ENCODE results near the gene PRR19. TPM values are rescaled to one million over a fixed set of nuclear protein-coding genes. Genes with fewer than 3 reads are reported as not detected.
"Not testable (repeated sequence)": the region's sequence is repeated elsewhere in the genome, so short reads cannot be mapped to it uniquely, and the experiment has no call there.

The PRR19 gene
- total RNA-seq, 3 donors from 2014 or later, result 1.0 TPM; not detected in 2

DNA sequence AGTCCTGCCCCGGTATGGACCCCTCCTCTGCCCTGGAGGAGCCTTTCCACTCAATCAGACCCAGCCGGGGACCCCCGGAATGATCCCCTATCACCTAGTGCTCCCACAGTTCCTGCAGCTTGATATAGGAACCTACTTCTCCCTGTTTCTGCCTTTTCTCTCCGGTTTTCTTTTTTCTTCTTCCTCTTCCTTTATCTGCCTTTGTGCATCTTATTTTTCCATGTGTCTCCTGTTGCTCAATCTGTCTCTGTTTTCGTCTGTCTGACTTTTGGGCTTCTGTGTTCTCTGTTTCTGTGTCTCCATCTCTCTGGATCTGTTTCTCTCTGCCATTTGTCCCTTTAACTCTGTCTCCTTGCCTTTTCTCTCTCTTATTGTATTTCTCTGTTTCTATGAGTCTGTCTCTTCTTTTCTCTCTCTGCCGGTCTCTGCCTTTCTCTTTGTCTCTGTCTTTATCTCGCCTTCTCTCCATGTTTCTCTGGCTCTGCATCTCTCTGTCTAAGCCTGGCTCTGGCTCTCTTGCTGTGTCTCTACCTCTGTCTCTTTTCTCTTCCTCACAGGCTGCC is 33.5 kb downstream of the PRR19 start:
- ATAC-seq (no peak), DNase-seq (no peak)
- Histone ChIP-seq H3K4me3 (no peak overlapping the region), H3K4me1 (ENCODE audit: low read depth) (no peaks in the 10 kb centered on the region), H3K9me3 (no peaks in the 10 kb centered on the region), H3K36me3 (ENCODE audit: low read depth) (no peaks in the 10 kb centered on the region)
- TF ChIP-seq, protein P1, sequence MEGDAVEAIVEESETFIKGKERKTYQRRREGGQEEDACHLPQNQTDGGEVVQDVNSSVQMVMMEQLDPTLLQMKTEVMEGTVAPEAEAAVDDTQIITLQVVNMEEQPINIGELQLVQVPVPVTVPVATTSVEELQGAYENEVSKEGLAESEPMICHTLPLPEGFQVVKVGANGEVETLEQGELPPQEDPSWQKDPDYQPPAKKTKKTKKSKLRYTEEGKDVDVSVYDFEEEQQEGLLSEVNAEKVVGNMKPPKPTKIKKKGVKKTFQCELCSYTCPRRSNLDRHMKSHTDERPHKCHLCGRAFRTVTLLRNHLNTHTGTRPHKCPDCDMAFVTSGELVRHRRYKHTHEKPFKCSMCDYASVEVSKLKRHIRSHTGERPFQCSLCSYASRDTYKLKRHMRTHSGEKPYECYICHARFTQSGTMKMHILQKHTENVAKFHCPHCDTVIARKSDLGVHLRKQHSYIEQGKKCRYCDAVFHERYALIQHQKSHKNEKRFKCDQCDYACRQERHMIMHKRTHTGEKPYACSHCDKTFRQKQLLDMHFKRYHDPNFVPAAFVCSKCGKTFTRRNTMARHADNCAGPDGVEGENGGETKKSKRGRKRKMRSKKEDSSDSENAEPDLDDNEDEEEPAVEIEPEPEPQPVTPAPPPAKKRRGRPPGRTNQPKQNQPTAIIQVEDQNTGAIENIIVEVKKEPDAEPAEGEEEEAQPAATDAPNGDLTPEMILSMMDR (IDR thresholded peaks at IDR 0.05), result no peak
- intact Hi-C loops (cut with DNase I, micrococcal nuclease), result no loop called here

DNA sequence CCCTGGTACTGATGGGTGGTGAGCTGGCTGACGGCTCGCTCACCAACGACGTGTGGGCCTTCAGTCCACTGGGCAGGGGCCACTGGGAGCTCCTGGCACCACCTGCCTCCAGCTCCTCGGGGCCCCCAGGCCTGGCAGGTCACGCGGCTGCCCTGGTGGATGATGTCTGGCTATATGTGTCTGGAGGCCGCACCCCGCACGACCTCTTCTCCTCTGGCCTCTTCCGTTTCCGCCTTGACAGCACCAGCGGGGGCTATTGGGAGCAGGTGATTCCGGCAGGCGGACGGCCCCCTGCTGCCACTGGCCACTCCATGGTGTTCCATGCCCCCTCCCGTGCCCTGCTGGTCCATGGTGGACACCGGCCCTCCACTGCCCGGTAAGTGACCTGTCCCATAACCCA is 34.0 kb downstream of the PRR19 start:
- TF ChIP-seq, protein P1 (IDR thresholded peaks at IDR 0.05), result no peak
- intact Hi-C loops (cut with DNase I, micrococcal nuclease), result no loop called here
- ATAC-seq (no peak), DNase-seq (no peak)
- Histone ChIP-seq H3K9me3 (no peaks in the 10 kb centered on the region), H3K4me3 (no peak overlapping the region), H3K36me3 (ENCODE audit: low read depth) (no peaks in the 10 kb centered on the region), H3K4me1 (ENCODE audit: low read depth) (no peaks in the 10 kb centered on the region)

DNA sequence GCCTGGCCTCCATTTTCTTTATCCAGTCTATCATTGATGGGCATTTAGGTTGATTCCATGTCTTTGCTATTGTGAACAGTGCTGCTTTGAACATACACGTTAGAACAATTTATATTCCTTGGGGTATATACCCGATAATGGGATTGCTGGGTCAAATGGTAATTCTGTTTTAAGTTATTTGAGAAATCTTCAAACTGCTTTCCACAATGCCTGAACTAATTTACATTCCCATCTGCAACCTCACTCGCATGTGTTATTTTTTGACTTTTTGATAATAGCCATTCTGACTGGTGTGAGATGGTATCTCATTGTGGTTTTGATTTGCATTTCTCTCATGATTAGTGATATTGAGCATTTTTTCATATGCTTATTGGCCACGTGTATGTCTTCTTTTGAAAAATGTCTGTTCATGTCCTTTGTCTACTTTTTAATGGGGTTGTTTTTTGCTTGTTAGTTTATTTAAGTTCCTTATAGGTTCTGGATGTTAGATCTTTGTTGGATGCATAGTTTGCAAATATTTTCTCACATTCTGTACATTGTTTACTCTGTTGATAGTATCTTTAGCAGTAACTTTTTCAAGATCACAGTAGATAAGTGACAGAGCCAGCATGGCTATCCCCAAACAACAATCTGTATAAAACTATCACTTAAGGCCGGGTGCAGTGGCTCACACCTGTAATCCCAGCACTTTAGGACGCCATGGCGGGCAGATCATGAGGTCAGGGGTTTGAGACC is 37.4 kb downstream of the PRR19 start:
- H3K4me3 ChIP-seq; H3K4me1 ChIP-seq (ENCODE audit: low read depth); DNase-seq; intact Hi-C loops (cut with DNase I, micrococcal nuclease); H3K9me3 ChIP-seq; H3K36me3 ChIP-seq (ENCODE audit: low read depth); ATAC-seq: not testable (repeated sequence)

DNA sequence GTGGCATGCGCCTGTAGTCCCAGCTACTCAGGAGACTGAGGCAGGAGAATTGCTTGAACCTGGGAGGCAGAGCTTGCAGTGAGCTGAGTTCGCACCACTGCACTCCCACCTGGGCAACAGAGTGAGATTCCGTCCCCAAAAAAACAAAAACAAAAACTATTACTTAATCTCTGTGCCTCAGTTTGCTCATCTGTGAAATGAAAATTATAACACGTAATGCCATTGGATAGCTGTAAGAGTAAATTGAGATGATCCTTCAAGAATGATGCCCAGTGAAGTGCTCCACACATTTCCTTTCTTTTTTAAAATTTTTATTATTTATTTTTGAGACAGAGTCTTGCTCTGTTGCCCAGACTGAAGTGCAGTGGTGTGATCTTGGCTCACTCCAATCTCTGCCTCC is 38.0 kb downstream of the PRR19 start:
- H3K4me3 ChIP-seq; DNase-seq; H3K4me1 ChIP-seq (ENCODE audit: low read depth); H3K9me3 ChIP-seq; intact Hi-C loops (cut with DNase I, micrococcal nuclease); ATAC-seq; H3K36me3 ChIP-seq (ENCODE audit: low read depth): not testable (repeated sequence)

DNA sequence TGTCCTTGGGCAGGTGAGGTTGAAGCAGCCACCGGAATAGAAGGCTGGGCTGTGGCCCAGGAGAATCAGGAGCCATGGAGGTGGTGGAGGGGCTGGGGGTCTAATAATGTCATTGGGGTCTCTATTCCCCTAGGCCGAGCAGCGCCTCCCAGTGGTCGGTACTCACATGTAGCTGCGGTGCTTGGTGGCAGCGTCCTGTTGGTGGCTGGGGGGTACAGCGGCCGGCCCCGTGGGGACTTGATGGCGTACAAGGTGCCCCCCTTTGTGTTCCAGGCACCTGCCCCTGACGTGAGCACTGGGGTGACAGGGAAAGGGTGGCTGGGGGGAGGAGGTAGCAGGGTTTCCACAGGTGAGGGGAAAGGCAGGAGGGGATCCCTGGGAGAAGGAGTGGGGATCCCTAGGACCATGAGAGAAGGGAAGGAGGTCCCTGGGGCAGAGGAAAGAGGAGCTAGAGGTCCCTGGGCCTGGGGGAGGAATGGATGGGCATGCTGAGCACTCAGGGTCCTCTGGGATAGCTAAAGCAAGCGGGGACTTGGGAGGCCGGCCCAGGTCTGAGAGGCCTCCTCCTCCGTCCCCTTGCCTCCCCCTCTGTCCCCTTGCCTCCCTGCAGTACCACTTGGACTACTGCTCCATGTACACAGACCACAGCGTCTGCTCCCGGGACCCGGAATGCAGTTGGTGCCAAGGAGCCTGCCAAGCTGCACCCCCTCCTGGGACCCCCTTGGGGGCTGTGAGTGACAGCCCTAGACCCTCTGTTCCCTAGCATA is 41.6 kb downstream of the PRR19 start:
- DNase-seq, result no peak
- H3K4me1 ChIP-seq (ENCODE audit: low read depth), result no peaks in the 10 kb centered on the region
- intact Hi-C loops (cut with DNase I, micrococcal nuclease), result no loop called here
- no peak for ATAC-seq
- no peaks in the 10 kb centered on the region for H3K9me3 ChIP-seq
- H3K36me3 ChIP-seq (ENCODE audit: low read depth), result no peaks in the 10 kb centered on the region
- TF ChIP-seq, protein P1 (IDR thresholded peaks at IDR 0.05), result no peak
- no peak overlapping the region for H3K4me3 ChIP-seq

DNA sequence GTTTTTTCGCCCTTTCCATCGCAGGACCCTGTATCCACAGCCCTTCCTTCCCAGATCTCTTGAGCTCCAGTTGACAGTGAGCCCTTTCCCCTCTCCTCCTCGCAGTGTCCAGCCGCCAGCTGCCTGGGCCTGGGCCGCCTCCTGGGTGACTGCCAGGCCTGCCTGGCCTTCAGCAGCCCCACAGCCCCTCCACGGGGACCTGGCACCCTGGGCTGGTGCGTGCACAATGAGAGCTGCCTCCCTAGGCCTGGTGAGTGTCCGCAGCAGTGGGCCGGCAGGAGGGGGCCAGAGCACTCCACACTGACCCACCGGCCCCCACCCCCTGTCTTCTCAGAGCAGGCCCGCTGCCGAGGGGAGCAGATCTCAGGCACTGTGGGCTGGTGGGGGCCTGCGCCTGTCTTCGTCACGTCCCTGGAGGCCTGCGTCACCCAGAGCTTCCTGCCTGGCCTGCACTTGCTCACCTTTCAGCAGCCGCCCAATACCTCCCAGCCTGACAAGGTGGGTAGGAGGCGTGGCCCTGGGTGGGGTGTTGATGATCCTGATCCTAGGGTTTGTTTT is 42.5 kb downstream of the PRR19 start:
- intact Hi-C loops (cut with DNase I, micrococcal nuclease), result no loop called here
- ATAC-seq (no peak), DNase-seq (no peak)
- no peaks in the 10 kb centered on the region for H3K36me3 ChIP-seq (ENCODE audit: low read depth)
- H3K4me3 ChIP-seq, result no peak overlapping the region
- TF ChIP-seq, protein P1 (IDR thresholded peaks at IDR 0.05), result no peak
- no peaks in the 10 kb centered on the region for H3K4me1 ChIP-seq (ENCODE audit: low read depth)
- no peaks in the 10 kb centered on the region for H3K9me3 ChIP-seq

Data from mucosa of descending colon (tissue), 3 donors.